SU-DHL-6 (cell line): Measurements from ENCODE around the gene NUDT2.

ENCODE experiments used
- H2AFZ ChIP-seq: fragments of 200-600 bp; sonication (generic); 2 replicates; pipeline ENCODE4 v1.6.1; 2014; ENCODE audit warnings: low read depth, mild to moderate bottlenecking, moderate library complexity, mixed read lengths, antibody characterized with exemption, low read length; ENCODE audit not compliant: severe bottlenecking
- H3F3A ChIP-seq: fragments of 200-600 bp; shearing (Covaris generic); 2 replicates; pipeline ENCODE4 v1.6.0; 2016; ENCODE audit warnings: antibody characterized with exemption, mild to moderate bottlenecking; ENCODE audit not compliant: insufficient read depth
- H3K27ac ChIP-seq: fragments of 200-600 bp; sonication (generic); 2 replicates; pipeline ENCODE4 v1.5.1; 2016; ENCODE audit warnings: low read depth, mild to moderate bottlenecking, low read length, moderate library complexity, mixed read lengths
- H3K27me3 ChIP-seq: fragments of 200-600 bp; sonication (generic), shearing (Covaris generic); 2 replicates; pipeline ENCODE4 v1.6.0; 2014; ENCODE audit warnings: mild to moderate bottlenecking, low read length
- H3K36me3 ChIP-seq: fragments of 200-600 bp; sonication (generic); 2 replicates; pipeline ENCODE4 v1.6.1; 2014; ENCODE audit warnings: mild to moderate bottlenecking, low read length, mixed read lengths
- H3K4me2 ChIP-seq: fragments of 300-600, 200-600 bp; shearing (Covaris generic), sonication (generic); 2 replicates; pipeline ENCODE4 v1.6.0; 2014; ENCODE audit warnings: low read length, low read depth, mild to moderate bottlenecking; ENCODE audit not compliant: poor library complexity, severe bottlenecking
- H3K4me3 ChIP-seq: fragments of 200-600 bp; sonication (generic); 2 replicates; pipeline ENCODE4 v1.5.1; 2014; ENCODE audit warnings: antibody characterized with exemption, low read length, mild to moderate bottlenecking, mixed read lengths; ENCODE audit not compliant: insufficient read depth, poor library complexity, severe bottlenecking
- H3K79me2 ChIP-seq: fragments of 200-600 bp; sonication (generic); 2 replicates; pipeline ENCODE4 v1.6.1; 2014; ENCODE audit warnings: mild to moderate bottlenecking, low read length, moderate library complexity; ENCODE audit not compliant: insufficient read depth
- H3K9ac ChIP-seq: fragments of 200-600 bp; sonication (generic); 2 replicates; pipeline ENCODE4 v1.7.0; 2014; ENCODE audit warnings: mild to moderate bottlenecking, low read length
- H3K9me2 ChIP-seq: fragments of 200-600 bp; sonication (generic); replicated peaks from 2 replicates; pipeline ENCODE4 v1.6.1; 2014; ENCODE audit warnings: low read length; ENCODE audit not compliant: insufficient read depth
- H3K9me3 ChIP-seq: fragments of 200-600 bp; sonication (generic); 2 replicates; pipeline ENCODE4 v1.6.1; 2014; ENCODE audit warnings: low read length, mixed read lengths; ENCODE audit not compliant: insufficient read depth
- H4K20me1 ChIP-seq: fragments of 200-600 bp; sonication (generic); 2 replicates; pipeline ENCODE4 v1.6.1; 2014; ENCODE audit warnings: low read depth, mild to moderate bottlenecking, antibody characterized with exemption, low read length, moderate library complexity, mixed read lengths
- EZH2phosphoT487 ChIP-seq: fragments of 200-600 bp; sonication (generic), shearing (Covaris generic); conservative IDR thresholded peaks from 2 replicates; pipeline ENCODE4 v1.6.1; 2018; ENCODE audit warnings: mild to moderate bottlenecking, antibody characterized with exemption, low read length, moderate library complexity, mixed read lengths
- TF ChIP-seq, protein P1 (sequence below): fragments of 200-600 bp; sonication (generic); IDR thresholded peaks from one replicate; pipeline ENCODE4 v1.5.1; 2017; ENCODE audit warnings: antibody characterized with exemption, mild to moderate bottlenecking, low read length, moderate library complexity; ENCODE audit not compliant: insufficient read depth, poor library complexity, severe bottlenecking

NUDT2 gene

DNA sequence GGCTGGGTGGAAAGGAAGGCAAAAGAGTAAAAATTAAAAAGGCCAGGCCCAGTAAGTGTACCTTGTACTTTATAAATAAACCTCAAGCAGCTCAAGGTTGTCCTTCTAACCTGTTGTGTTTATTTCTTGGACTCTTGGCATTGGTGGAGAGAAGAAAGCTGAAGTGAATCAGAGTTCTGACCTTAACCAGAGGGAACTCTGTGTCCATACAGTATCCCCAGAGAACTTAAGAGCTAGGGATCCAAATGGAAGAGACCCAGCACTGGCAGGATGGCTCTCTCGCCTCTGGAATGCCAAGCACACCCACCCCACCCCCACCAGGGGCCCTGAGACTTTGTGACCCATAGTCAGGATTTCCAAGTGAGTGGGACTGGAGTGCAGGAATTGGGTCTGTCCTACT, 14.2 kb downstream of the NUDT2 start:
- Histone ChIP-seq H4K20me1 (no peaks in the 10 kb centered on the region), H3K9me2 (no peaks in the 10 kb centered on the region), H3K79me2 (no peaks in the 10 kb centered on the region), H3K27ac (no peak overlapping the region), H3K36me3 (no peaks in the 10 kb centered on the region), H3K27me3 (no peaks in the 10 kb centered on the region), H3K9me3 (no peaks in the 10 kb centered on the region), H2AFZ (no peak overlapping the region), H3K4me2 (no peak overlapping the region), H3K4me3 (no peak overlapping the region), H3F3A (no peaks in the 10 kb centered on the region), H3K9ac (no peak overlapping the region)
- TF ChIP-seq, protein P1, sequence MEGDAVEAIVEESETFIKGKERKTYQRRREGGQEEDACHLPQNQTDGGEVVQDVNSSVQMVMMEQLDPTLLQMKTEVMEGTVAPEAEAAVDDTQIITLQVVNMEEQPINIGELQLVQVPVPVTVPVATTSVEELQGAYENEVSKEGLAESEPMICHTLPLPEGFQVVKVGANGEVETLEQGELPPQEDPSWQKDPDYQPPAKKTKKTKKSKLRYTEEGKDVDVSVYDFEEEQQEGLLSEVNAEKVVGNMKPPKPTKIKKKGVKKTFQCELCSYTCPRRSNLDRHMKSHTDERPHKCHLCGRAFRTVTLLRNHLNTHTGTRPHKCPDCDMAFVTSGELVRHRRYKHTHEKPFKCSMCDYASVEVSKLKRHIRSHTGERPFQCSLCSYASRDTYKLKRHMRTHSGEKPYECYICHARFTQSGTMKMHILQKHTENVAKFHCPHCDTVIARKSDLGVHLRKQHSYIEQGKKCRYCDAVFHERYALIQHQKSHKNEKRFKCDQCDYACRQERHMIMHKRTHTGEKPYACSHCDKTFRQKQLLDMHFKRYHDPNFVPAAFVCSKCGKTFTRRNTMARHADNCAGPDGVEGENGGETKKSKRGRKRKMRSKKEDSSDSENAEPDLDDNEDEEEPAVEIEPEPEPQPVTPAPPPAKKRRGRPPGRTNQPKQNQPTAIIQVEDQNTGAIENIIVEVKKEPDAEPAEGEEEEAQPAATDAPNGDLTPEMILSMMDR = no peak
- no peak for TF ChIP-seq EZH2phosphoT487

DNA sequence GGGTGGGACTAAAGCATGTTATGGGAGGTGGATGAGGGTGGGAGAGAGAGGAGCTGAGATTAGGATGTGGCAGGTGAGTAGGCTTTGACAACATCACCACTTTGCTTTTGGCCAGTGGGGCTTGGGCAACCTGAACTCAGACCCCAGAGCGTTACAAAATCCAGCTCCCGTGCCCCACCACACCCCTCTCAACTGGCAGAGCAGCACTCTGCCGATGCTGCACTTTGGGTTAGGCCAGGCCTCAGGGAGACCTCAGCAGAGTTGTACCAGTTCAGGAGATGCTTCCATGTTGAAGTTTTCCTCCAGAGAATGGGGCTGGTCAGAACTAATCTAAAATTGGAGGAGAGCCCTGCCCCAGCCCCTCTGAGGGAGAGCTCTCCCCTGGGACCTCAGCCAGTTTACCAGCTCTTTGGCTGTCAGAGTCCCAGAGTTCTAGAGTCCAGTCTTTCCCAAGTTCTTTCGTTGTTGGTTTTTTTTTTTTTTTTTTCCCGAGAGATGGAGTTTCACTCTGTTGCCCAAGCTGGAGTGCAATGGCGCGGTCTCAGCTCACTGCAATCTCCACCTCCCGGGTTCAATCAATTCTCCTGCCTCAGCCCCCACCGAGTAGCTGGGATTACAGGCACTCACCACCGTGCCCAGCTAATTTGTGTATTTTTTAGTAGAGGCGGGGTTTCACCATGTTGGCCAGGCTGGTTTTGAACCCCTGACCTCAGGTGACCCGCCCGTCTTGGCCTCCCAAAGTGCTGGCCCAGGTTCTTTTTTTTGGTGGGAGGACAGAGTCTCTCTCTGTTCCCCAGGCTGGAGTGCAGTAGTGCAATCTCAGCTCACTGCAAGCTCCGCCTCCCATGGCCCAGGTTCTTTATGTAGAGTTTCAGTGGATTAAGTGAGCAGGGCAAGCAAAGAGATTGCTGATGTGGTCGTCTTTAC, 17.8 kb downstream of the NUDT2 start:
- Histone ChIP-seq H3K4me3 (no peak overlapping the region), H3K9ac (no peak overlapping the region), H3K9me3 (no peaks in the 10 kb centered on the region), H3K36me3 (no peaks in the 10 kb centered on the region), H4K20me1 (no peaks in the 10 kb centered on the region), H3K79me2 (no peaks in the 10 kb centered on the region), H3K4me2 (no peak overlapping the region), H3K27me3 (no peaks in the 10 kb centered on the region), H3K27ac (no peak overlapping the region), H2AFZ (no peak overlapping the region), H3K9me2 (no peaks in the 10 kb centered on the region), H3F3A (no peaks in the 10 kb centered on the region)
- TF ChIP-seq, protein P1 = no peak
- no peak for TF ChIP-seq EZH2phosphoT487

DNA sequence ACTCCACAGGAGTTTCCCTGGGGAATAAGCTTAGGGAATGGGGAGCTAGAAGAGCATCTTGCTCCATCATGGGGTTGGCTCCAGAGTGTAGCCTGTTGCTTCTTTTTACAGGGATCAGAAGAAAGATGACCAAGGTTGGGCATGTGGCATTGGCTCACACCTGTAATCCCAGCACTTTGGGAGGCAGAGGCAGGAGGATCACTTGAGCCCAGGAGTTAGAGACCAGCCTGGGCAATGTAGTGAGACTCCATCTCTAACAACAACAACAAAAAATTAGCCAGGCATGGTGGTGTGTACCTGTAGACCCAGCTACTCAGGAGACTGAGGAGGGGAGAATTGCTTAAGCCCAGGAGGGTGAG, 18.4 kb downstream of the NUDT2 start:
- no peak for TF ChIP-seq EZH2phosphoT487
- TF ChIP-seq, protein P1 = no peak
- H3K9ac ChIP-seq = no peak overlapping the region
- H3K27ac ChIP-seq = no peak overlapping the region
- H3K9me3 ChIP-seq = no peaks in the 10 kb centered on the region
- no peaks in the 10 kb centered on the region for H3K36me3 ChIP-seq
- no peaks in the 10 kb centered on the region for H3K9me2 ChIP-seq
- H3K4me3 ChIP-seq = no peak overlapping the region
- no peaks in the 10 kb centered on the region for H3K27me3 ChIP-seq
- no peaks in the 10 kb centered on the region for H3F3A ChIP-seq
- no peak overlapping the region for H3K4me2 ChIP-seq
- no peak overlapping the region for H2AFZ ChIP-seq
- no peaks in the 10 kb centered on the region for H4K20me1 ChIP-seq
- no peaks in the 10 kb centered on the region for H3K79me2 ChIP-seq
